Measurements from ENCODE around the gene ABCG2. TPM values are rescaled to one million over a fixed set of nuclear protein-coding genes. Genes with fewer than 3 reads are reported as not detected.

The ABCG2 gene
- total RNA-seq, 1 experiment from 2014 or later, result 0.12 TPM

- Mint-ChIP-seq H3K27me3 (ENCODE audit: insufficient read depth, unreplicated experiment) (no peaks in the 10 kb centered on the region), H3K4me3 (ENCODE audit: unreplicated experiment) (no peak overlapping the region), H3K27ac (ENCODE audit: low read depth, unreplicated experiment) (no peak overlapping the region), H3K4me1 (ENCODE audit: insufficient read depth, unreplicated experiment) (no peaks in the 10 kb centered on the region), H3K36me3 (ENCODE audit: insufficient read depth, unreplicated experiment) (no peaks in the 10 kb centered on the region), H3K9me3 (ENCODE audit: unreplicated experiment) (no peaks in the 10 kb centered on the region)
- TF ChIP-seq CTCF (IDR thresholded peaks at IDR 0.05; ENCODE audit: unreplicated experiment), result no peak
- intact Hi-C loops (cut with micrococcal nuclease), result no loop called here
- ChIA-PET POLR2A (interaction anchor here (0.8 to 1.0 kb wide), 2 partner anchors 9 to 16 kb away, joined by 3 read pairs; no protein-coding TSS in a partner anchor), CTCF (interaction anchor here (0.9 to 2.1 kb wide), 3 partner anchors 17 to 343 kb away, joined by 4 to 8 read pairs (median 6); no protein-coding TSS in a partner anchor)
- no TSS peak for BruUV-seq (replicated peaks)
- no peak for DNase-seq (ENCODE audit: unreplicated experiment)
Measured at GRCh38 chr4:88195328-88196012, 37.0 kb upstream of the ABCG2 start.

- no peaks in the 10 kb centered on the region for H3K9me3 Mint-ChIP-seq (ENCODE audit: unreplicated experiment)
- no peaks in the 10 kb centered on the region for H3K27me3 Mint-ChIP-seq (ENCODE audit: insufficient read depth, unreplicated experiment)
- ChIA-PET CTCF (interaction anchor here (0.6 to 1.2 kb wide), 6 partner anchors 20 to 216 kb away, joined by 3 to 4 read pairs (median 3); no protein-coding TSS in a partner anchor), POLR2A (interaction anchor here (0.6 kb wide), 1 partner anchor 1695 kb away, joined by 3 read pairs; no protein-coding TSS in a partner anchor)
- intact Hi-C loops (cut with micrococcal nuclease), result no loop called here
- H3K36me3 Mint-ChIP-seq (ENCODE audit: insufficient read depth, unreplicated experiment), result no peaks in the 10 kb centered on the region
- no peak for TF ChIP-seq CTCF (IDR thresholded peaks at IDR 0.05; ENCODE audit: unreplicated experiment)
- H3K4me3 Mint-ChIP-seq (ENCODE audit: unreplicated experiment), result no peak overlapping the region
- H3K27ac Mint-ChIP-seq (ENCODE audit: low read depth, unreplicated experiment), result no peak overlapping the region
- no peak for DNase-seq (ENCODE audit: unreplicated experiment)
- H3K4me1 Mint-ChIP-seq (ENCODE audit: insufficient read depth, unreplicated experiment), result no peaks in the 10 kb centered on the region
- BruUV-seq (replicated peaks), result no TSS peak
Measured at GRCh38 chr4:88191404-88191803, 33.0 kb upstream of the ABCG2 start.

- ChIA-PET CTCF (no interaction called here), POLR2A (interaction anchor here (1.1 kb wide), 1 partner anchor 11 kb away, joined by 3 read pairs; no protein-coding TSS in a partner anchor)
- H3K27me3 Mint-ChIP-seq (ENCODE audit: insufficient read depth, unreplicated experiment), result no peaks in the 10 kb centered on the region
Measured at GRCh38 chr4:88189881-88190585, 31.6 kb upstream of the ABCG2 start.

More at GRCh38 chr4:88189881-88190585, 31.6 kb upstream of the ABCG2 start:
- Mint-ChIP-seq H3K36me3 (ENCODE audit: insufficient read depth, unreplicated experiment) (no peaks in the 10 kb centered on the region), H3K4me1 (ENCODE audit: insufficient read depth, unreplicated experiment) (no peaks in the 10 kb centered on the region), H3K4me3 (ENCODE audit: unreplicated experiment) (no peak overlapping the region), H3K27ac (ENCODE audit: low read depth, unreplicated experiment) (no peak overlapping the region), H3K9me3 (ENCODE audit: unreplicated experiment) (no peaks in the 10 kb centered on the region)
- no TSS peak for BruUV-seq (replicated peaks)
- TF ChIP-seq CTCF (IDR thresholded peaks at IDR 0.05; ENCODE audit: unreplicated experiment), result no peak
- no peak for DNase-seq (ENCODE audit: unreplicated experiment)
- intact Hi-C loops (cut with micrococcal nuclease), result no loop called here
